ENCODE data around the gene UCMA. TPM values are rescaled to one million over a fixed set of nuclear protein-coding genes. Genes with fewer than 3 reads are reported as not detected.
"Not testable (repeated sequence)": the region's sequence is repeated elsewhere in the genome, so short reads cannot be mapped to it uniquely, and the experiment has no call there.

Gene UCMA, protein sequence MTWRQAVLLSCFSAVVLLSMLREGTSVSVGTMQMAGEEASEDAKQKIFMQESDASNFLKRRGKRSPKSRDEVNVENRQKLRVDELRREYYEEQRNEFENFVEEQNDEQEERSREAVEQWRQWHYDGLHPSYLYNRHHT
- not detected in 3 replicates for total RNA-seq

- no peaks in the 10 kb centered on the region for H3K9me3 Mint-ChIP-seq
- peaks cover 5% of the 10 kb centered on the region for H3K4me1 Mint-ChIP-seq
- TF ChIP-seq CTCF (IDR thresholded peaks at IDR 0.05; ENCODE audit: unreplicated experiment): no peak
- H3K27ac Mint-ChIP-seq: no peak within 1 kb of the TSS
- no peaks in the 10 kb centered on the region for H3K27me3 Mint-ChIP-seq (ENCODE audit: low read depth)
- no peak for DNase-seq (ENCODE audit: low spot score in 2 of 2, unreplicated experiment in 2 of 2)
- H3K36me3 Mint-ChIP-seq: no peaks in the 10 kb centered on the region
- H3K4me3 Mint-ChIP-seq: no peak within 1 kb of the TSS
These were observed at the start of gene UCMA for GRCh38 chr10:13234172-13234571. Gene UCMA (minus strand): TSS chr10:13234374. CDS start chr10:13234258, 116 bp downstream.

GRCh38 chr10:13282348-13282747 is 48.2 kb upstream of the UCMA start:
- not testable (repeated sequence) for H3K27ac Mint-ChIP-seq; H3K4me1 Mint-ChIP-seq; H3K27me3 Mint-ChIP-seq (ENCODE audit: low read depth); H3K36me3 Mint-ChIP-seq; H3K9me3 Mint-ChIP-seq; H3K4me3 Mint-ChIP-seq; DNase-seq (ENCODE audit: low spot score in 2 of 2, unreplicated experiment in 2 of 2)

GRCh38 chr10:13276749-13277365 is 42.7 kb upstream of the UCMA start:
- TF ChIP-seq CTCF (IDR thresholded peaks at IDR 0.05; ENCODE audit: unreplicated experiment): no peak
- Mint-ChIP-seq H3K27me3 (ENCODE audit: low read depth) (no peaks in the 10 kb centered on the region), H3K36me3 (peaks cover 1% of the 10 kb centered on the region), H3K4me1 (peaks cover 1% of the 10 kb centered on the region), H3K4me3 (no peak overlapping the region), H3K9me3 (no peaks in the 10 kb centered on the region), H3K27ac (no peak overlapping the region)
- no peak for DNase-seq (ENCODE audit: low spot score in 2 of 2, unreplicated experiment in 2 of 2)

- DNase-seq (ENCODE audit: low spot score in 2 of 2, unreplicated experiment in 2 of 2); H3K27me3 Mint-ChIP-seq (ENCODE audit: low read depth); H3K9me3 Mint-ChIP-seq; H3K27ac Mint-ChIP-seq; H3K4me3 Mint-ChIP-seq; H3K4me1 Mint-ChIP-seq; H3K36me3 Mint-ChIP-seq: not testable (repeated sequence)
These were observed 42.0 kb upstream of the UCMA start for GRCh38 chr10:13276146-13276545.

GRCh38 chr10:13272164-13272571 is 38.0 kb upstream of the UCMA start:
- H3K9me3 Mint-ChIP-seq: no peaks in the 10 kb centered on the region
- peaks cover 6% of the 10 kb centered on the region for H3K4me1 Mint-ChIP-seq
- H3K27me3 Mint-ChIP-seq (ENCODE audit: low read depth): no peaks in the 10 kb centered on the region
- no peak overlapping the region for H3K4me3 Mint-ChIP-seq
- TF ChIP-seq CTCF (IDR thresholded peaks at IDR 0.05; ENCODE audit: unreplicated experiment): no peak
- DNase-seq (ENCODE audit: low spot score in 2 of 2, unreplicated experiment in 2 of 2): no peak
- no peaks in the 10 kb centered on the region for H3K36me3 Mint-ChIP-seq
- peak overlapping the region; percentile 53 for H3K27ac Mint-ChIP-seq

DNA sequence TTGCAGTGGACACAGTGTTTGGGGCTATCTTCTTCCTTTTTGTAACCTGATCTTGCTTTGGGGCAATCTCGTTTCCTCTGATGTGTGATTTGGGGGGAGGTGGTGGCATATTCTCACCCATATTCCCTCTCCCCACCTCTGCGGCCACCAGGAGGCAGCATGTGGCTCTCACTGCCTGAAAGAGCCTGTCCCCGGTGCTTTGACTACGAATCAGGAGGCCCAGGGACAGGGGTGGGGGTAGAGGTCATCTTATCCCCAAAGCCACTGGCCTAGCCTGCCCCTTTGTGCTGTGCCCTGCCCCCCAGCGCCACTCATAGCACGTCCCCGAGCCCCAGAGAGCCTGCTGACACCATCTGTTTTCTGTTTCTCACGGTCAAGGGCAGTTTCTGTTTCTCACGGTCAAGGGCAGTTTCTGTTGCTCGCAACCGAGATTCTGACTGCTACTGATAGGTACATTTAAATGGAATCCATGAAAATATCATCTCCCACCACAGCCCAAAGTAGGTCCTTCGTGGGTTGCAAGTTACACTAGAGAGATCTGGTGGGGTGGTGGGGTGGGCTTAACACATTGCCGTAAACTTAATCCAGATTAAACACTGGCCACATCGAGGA is 37.5 kb upstream of the UCMA start:
- Mint-ChIP-seq H3K27ac (peak overlapping the region; percentile 53), H3K27me3 (ENCODE audit: low read depth) (no peaks in the 10 kb centered on the region), H3K9me3 (no peaks in the 10 kb centered on the region), H3K36me3 (no peaks in the 10 kb centered on the region), H3K4me3 (no peak overlapping the region), H3K4me1 (peaks cover 6% of the 10 kb centered on the region)
- no peak for DNase-seq (ENCODE audit: low spot score in 2 of 2, unreplicated experiment in 2 of 2)
- no peak for TF ChIP-seq CTCF (IDR thresholded peaks at IDR 0.05; ENCODE audit: unreplicated experiment)
